HAP-1 (cell line): ENCODE data around the gene ANKH.
"Not testable (repeated sequence)": the region's sequence is repeated elsewhere in the genome, so short reads cannot be mapped to it uniquely, and the experiment has no call there.

Experiments
- DNase-seq, 2 experiments: peaks; one replicate each; pipeline ENCODE4 v3.0.0-alpha.2; 2016 to 2020; ENCODE audit warnings: low spot score in 2 of 2
- H3K27me3 ChIP-seq: fragments of 250-450 bp; sonication (Bioruptor Pico); 2 replicates; pipeline ENCODE4 v1.5.1; 2020; ENCODE audit warnings: low read depth, mild to moderate bottlenecking, moderate library complexity
- H3K36me3 ChIP-seq: fragments of 250-450 bp; sonication (Bioruptor Pico); replicated peaks from 2 replicates; pipeline ENCODE4 v1.5.1; 2020; ENCODE audit warnings: mild to moderate bottlenecking
- H3K4me1 ChIP-seq: fragments of 250-450 bp; sonication (Bioruptor Pico); 2 replicates; pipeline ENCODE4 v1.5.1; 2020; ENCODE audit warnings: mild to moderate bottlenecking
- H3K4me3 ChIP-seq: fragments of 250-450 bp; sonication (Bioruptor Pico); 2 replicates; pipeline ENCODE4 v1.5.1; 2020; ENCODE audit warnings: mild to moderate bottlenecking, moderate library complexity
- H3K9me3 ChIP-seq: fragments of 250-450 bp; sonication (Bioruptor Pico); 2 replicates; pipeline ENCODE4 v1.5.1; 2020; ENCODE audit warnings: mild to moderate bottlenecking, moderate library complexity
- in situ Hi-C: fragments of 300-500 bp; cut with MboI; formaldehyde crosslinking; loops from 3 replicates; pipeline ENCODE4 v1.14.3; 2020; ENCODE audit warnings: low sequenced_read_pairs, inconsistent platforms, mixed read lengths

ANKH gene

DNA sequence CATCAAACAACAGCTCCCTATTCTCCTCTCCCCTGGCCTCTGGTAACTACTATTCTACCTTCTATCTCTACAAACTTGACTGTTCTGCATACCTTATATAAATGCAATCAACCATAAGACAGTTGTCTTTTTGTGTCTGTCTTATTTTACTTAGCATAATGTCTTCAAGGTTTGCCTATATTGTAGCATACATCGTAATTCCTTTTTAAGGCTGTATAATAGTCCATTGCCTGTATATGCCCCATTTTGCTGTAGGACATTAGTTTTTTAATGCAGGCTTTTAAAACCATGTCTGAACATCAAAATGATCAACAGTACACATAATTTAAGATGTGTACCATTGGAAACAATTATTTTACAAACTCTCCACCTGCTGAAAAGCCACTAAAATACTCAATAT, 12.4 kb downstream of the ANKH start:
- Histone ChIP-seq H3K36me3 (no peaks in the 10 kb centered on the region), H3K9me3 (no peaks in the 10 kb centered on the region), H3K27me3 (no peaks in the 10 kb centered on the region), H3K4me1 (no peaks in the 10 kb centered on the region), H3K4me3 (no peak overlapping the region)
- in situ Hi-C loops, result no loop called here
- DNase-seq, result no peak

DNA sequence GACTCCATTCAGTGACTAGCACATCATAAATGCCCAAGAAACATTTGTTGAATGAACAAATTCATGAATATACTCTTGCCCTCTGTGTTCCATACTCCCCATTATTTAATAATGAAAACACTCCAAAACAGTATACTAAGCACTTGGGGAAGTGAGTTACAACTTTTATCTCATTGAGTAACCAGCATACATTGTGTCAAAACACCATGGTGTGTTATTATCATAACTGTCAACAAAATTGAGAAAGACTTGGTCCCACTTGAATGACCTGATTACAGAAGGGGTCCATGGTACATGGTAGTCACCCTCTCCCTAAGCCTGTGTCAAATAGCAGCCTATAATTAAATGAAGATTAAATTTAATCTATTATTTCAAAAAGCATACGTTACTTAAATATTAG, 16.2 kb downstream of the ANKH start:
- in situ Hi-C loops, result no loop called here
- H3K36me3 ChIP-seq, result no peaks in the 10 kb centered on the region
- DNase-seq, result no peak
- peaks cover 1% of the 10 kb centered on the region; the same call in 1 of the 2 replicates for H3K4me1 ChIP-seq
- no peaks in the 10 kb centered on the region for H3K9me3 ChIP-seq
- no peaks in the 10 kb centered on the region for H3K27me3 ChIP-seq
- no peak overlapping the region for H3K4me3 ChIP-seq

GRCh38 chr5:14854799-14855198, 16.8 kb downstream of the ANKH start:
- in situ Hi-C loops, result no loop called here
- Histone ChIP-seq H3K27me3 (no peaks in the 10 kb centered on the region), H3K36me3 (no peaks in the 10 kb centered on the region), H3K4me1 (peaks cover 7% of the 10 kb centered on the region), H3K4me3 (no peak overlapping the region), H3K9me3 (no peaks in the 10 kb centered on the region)
- no peak for DNase-seq

GRCh38 chr5:14853685-14854084, 17.9 kb downstream of the ANKH start:
- no peak for DNase-seq
- in situ Hi-C loops, result no loop called here
- H3K4me3 ChIP-seq, result no peak overlapping the region
- no peaks in the 10 kb centered on the region for H3K9me3 ChIP-seq
- no peaks in the 10 kb centered on the region for H3K27me3 ChIP-seq
- H3K36me3 ChIP-seq, result no peaks in the 10 kb centered on the region
- peaks cover 16% of the 10 kb centered on the region for H3K4me1 ChIP-seq

DNA sequence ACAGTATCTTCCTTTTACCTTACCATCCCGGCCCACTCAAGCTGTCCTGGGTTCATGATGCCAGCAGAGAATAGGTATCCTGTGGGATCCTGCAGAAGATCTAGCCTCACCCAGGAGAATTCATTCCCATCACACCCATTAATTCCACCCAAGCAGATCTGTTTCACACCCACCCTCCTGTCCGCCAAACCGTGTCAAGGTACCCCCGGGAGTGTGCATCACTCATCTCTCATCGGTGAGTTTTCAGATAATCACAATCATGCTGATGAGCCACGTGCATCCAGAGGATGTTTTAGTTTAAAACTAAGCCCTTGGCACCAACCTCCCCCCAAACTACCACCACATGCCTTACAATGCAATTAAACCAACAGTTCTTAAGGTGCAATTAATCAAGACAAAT, 18.8 kb downstream of the ANKH start:
- Histone ChIP-seq H3K27me3 (no peaks in the 10 kb centered on the region), H3K36me3 (no peaks in the 10 kb centered on the region), H3K4me1 (peaks cover 16% of the 10 kb centered on the region), H3K9me3 (no peaks in the 10 kb centered on the region), H3K4me3 (no peak overlapping the region)
- in situ Hi-C loops, result no loop called here
- DNase-seq, result no peak

- no peak for DNase-seq
- H3K4me1 ChIP-seq, result peaks cover 16% of the 10 kb centered on the region
- H3K9me3 ChIP-seq, result no peaks in the 10 kb centered on the region
Measured at GRCh38 chr5:14851999-14852526, 19.5 kb downstream of the ANKH start.

DNA sequence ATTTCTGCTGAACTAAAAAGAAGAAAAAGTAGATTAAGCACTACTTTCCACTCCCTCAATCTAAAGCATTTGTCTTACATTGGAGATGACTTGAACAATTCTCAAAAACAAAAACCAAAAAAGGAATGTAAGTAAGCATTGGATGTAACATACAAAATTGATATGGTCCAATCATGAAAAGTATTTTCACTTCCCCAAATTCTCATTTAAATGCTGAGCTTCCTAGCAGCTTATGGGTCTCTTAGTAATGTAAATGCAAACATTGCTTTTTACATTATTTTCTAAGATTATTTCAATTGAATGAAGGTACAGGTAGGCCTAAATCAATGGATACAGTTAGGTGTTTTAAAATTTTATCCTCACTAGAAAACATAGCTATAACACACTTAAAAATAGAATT, 20.0 kb downstream of the ANKH start:
- in situ Hi-C loops, result no loop called here
- Histone ChIP-seq H3K9me3 (no peaks in the 10 kb centered on the region), H3K4me1 (peaks cover 16% of the 10 kb centered on the region), H3K27me3 (no peaks in the 10 kb centered on the region), H3K36me3 (no peaks in the 10 kb centered on the region), H3K4me3 (no peak overlapping the region)
- no peak for DNase-seq

More at GRCh38 chr5:14851999-14852526, 19.5 kb downstream of the ANKH start:
- in situ Hi-C loops, result no loop called here
- H3K27me3 ChIP-seq, result no peaks in the 10 kb centered on the region
- H3K4me3 ChIP-seq, result no peak overlapping the region
- H3K36me3 ChIP-seq, result no peaks in the 10 kb centered on the region

- H3K27me3 ChIP-seq, result no peaks in the 10 kb centered on the region
- H3K36me3 ChIP-seq, result no peaks in the 10 kb centered on the region
- in situ Hi-C loops, result no loop called here
- no peaks in the 10 kb centered on the region for H3K9me3 ChIP-seq
- peaks cover 16% of the 10 kb centered on the region for H3K4me1 ChIP-seq
- no peak overlapping the region for H3K4me3 ChIP-seq
- DNase-seq, result no peak
Measured at GRCh38 chr5:14851050-14851419, 20.5 kb downstream of the ANKH start.

GRCh38 chr5:14850419-14851049, 21.0 kb downstream of the ANKH start:
- no peaks in the 10 kb centered on the region for H3K27me3 ChIP-seq
- DNase-seq, result no peak
- in situ Hi-C loops, result no loop called here
- peaks cover 16% of the 10 kb centered on the region for H3K4me1 ChIP-seq
- no peak overlapping the region for H3K4me3 ChIP-seq
- H3K9me3 ChIP-seq, result no peaks in the 10 kb centered on the region
- H3K36me3 ChIP-seq, result no peaks in the 10 kb centered on the region

DNA sequence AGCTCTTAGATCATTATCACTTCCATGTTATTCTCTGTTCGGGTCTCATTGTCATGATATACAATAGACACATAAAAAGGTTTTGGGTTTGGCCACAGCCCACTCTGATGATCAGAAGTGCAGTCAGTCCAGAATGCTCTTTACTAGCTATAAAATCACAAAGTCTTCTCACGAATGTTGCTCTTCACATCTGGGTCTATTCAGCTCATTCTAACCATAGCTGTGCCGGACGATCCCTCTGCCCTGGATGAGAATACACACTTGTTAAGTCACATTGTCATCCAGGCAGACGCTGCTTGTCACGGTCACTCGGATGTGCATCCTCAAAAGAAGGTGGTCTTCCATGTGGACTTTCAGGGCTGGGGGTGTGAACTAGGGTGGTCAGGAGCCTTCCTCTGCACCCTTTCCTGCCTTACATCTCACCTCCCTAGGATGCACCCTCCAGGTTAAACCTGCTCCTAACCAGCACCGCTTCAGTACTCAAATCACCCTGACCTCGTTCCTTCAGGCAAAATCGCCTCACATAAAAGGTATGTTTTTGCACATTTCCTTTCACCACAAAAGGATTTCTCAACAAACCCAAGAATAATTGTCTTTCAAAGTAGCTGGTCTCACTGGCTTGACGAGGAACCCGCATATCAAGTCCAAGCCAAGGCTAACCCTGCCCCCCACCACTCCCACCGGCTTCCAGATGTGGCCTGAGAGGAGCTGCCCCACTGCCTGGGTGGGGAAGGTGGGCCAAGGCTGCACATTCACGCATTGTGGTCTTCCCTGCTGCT, 21.9 kb downstream of the ANKH start:
- Histone ChIP-seq H3K4me1 (peaks cover 16% of the 10 kb centered on the region), H3K9me3 (no peaks in the 10 kb centered on the region), H3K36me3 (no peaks in the 10 kb centered on the region), H3K4me3 (no peak overlapping the region), H3K27me3 (no peaks in the 10 kb centered on the region)
- in situ Hi-C loops, result no loop called here
- peak; percentile 9 to 33 for DNase-seq

- H3K36me3 ChIP-seq, in situ Hi-C loops, H3K4me3 ChIP-seq, H3K27me3 ChIP-seq, DNase-seq, H3K9me3 ChIP-seq: not testable (repeated sequence)
- H3K4me1 ChIP-seq, result peaks cover 16% of the 10 kb centered on the region
Measured at GRCh38 chr5:14848942-14849341, 22.6 kb downstream of the ANKH start.

- no peaks in the 10 kb centered on the region for H3K27me3 ChIP-seq
- peaks cover 16% of the 10 kb centered on the region for H3K4me1 ChIP-seq
- in situ Hi-C loops, result no loop called here
Measured at GRCh38 chr5:14848385-14848784, 23.2 kb downstream of the ANKH start.

DNA sequence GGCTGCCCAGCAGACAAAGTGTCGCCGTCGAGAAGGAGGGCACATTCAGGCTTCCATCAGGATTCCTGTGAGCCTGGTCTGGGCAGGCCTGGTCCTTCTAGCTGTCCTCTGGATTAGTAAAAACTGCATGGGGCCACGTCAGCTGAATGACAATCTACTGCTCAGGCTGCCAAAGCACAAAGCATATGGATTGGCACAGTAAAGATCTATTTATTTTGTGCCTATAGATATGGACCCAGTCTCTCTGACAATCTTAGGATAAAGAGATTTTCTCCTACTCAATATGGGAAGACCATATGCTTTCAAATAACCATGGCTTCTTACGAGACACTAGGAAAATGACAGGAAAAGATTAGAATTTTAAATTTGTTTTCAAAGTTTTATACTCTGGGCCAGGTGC, 24.1 kb downstream of the ANKH start:
- in situ Hi-C loops, result no loop called here
- DNase-seq, result no peak
- Histone ChIP-seq H3K27me3 (no peaks in the 10 kb centered on the region), H3K4me3 (no peak overlapping the region), H3K36me3 (no peaks in the 10 kb centered on the region), H3K9me3 (no peaks in the 10 kb centered on the region), H3K4me1 (peaks cover 16% of the 10 kb centered on the region)

More at GRCh38 chr5:14848385-14848784, 23.2 kb downstream of the ANKH start:
- Histone ChIP-seq H3K36me3 (no peaks in the 10 kb centered on the region), H3K9me3 (no peaks in the 10 kb centered on the region), H3K4me3 (no peak overlapping the region)
- DNase-seq, result no peak

GRCh38 chr5:14842117-14842516, 29.5 kb downstream of the ANKH start:
- in situ Hi-C loops, result no loop called here
- Histone ChIP-seq H3K27me3 (no peaks in the 10 kb centered on the region), H3K4me3 (no peak overlapping the region), H3K36me3 (no peaks in the 10 kb centered on the region), H3K9me3 (no peaks in the 10 kb centered on the region), H3K4me1 (no peaks in the 10 kb centered on the region)
- no peak for DNase-seq
